ENCODE results near the gene PDK2.

GRCh38 chr17:50088952-50089825 lies 6.0 kb upstream of the PDK2 start:
- TF ChIP-seq NFIC (IDR thresholded peaks at IDR 0.05): no peak
- no peak for TF ChIP-seq CEBPB (IDR thresholded peaks at IDR 0.05)
- TF ChIP-seq, protein P1, sequence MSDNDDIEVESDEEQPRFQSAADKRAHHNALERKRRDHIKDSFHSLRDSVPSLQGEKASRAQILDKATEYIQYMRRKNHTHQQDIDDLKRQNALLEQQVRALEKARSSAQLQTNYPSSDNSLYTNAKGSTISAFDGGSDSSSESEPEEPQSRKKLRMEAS (IDR thresholded peaks at IDR 0.05): no peak
- TF ChIP-seq RAD21 (IDR thresholded peaks at IDR 0.05; ENCODE audit: low read depth): no peak
- no peak for TF ChIP-seq TEAD4 (IDR thresholded peaks at IDR 0.05)
- no peak for TF ChIP-seq EP300 (IDR thresholded peaks at IDR 0.05; ENCODE audit: borderline replicate concordance)
- TF ChIP-seq TCF12 (IDR thresholded peaks at IDR 0.05; ENCODE audit: low read depth): no peak
- no peak for TF ChIP-seq EGR1 (IDR thresholded peaks at IDR 0.05)
- no peak for TF ChIP-seq FOXM1 (IDR thresholded peaks at IDR 0.05; ENCODE audit: borderline replicate concordance, low read depth)
- no peak for TF ChIP-seq CREB1 (IDR thresholded peaks at IDR 0.05; ENCODE audit: low read depth)
- TF ChIP-seq YY1 (IDR thresholded peaks at IDR 0.05; ENCODE audit: low read depth): no peak
- TF ChIP-seq, protein P2, sequence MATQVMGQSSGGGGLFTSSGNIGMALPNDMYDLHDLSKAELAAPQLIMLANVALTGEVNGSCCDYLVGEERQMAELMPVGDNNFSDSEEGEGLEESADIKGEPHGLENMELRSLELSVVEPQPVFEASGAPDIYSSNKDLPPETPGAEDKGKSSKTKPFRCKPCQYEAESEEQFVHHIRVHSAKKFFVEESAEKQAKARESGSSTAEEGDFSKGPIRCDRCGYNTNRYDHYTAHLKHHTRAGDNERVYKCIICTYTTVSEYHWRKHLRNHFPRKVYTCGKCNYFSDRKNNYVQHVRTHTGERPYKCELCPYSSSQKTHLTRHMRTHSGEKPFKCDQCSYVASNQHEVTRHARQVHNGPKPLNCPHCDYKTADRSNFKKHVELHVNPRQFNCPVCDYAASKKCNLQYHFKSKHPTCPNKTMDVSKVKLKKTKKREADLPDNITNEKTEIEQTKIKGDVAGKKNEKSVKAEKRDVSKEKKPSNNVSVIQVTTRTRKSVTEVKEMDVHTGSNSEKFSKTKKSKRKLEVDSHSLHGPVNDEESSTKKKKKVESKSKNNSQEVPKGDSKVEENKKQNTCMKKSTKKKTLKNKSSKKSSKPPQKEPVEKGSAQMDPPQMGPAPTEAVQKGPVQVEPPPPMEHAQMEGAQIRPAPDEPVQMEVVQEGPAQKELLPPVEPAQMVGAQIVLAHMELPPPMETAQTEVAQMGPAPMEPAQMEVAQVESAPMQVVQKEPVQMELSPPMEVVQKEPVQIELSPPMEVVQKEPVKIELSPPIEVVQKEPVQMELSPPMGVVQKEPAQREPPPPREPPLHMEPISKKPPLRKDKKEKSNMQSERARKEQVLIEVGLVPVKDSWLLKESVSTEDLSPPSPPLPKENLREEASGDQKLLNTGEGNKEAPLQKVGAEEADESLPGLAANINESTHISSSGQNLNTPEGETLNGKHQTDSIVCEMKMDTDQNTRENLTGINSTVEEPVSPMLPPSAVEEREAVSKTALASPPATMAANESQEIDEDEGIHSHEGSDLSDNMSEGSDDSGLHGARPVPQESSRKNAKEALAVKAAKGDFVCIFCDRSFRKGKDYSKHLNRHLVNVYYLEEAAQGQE (IDR thresholded peaks at IDR 0.05; ENCODE audit: low read depth): no peak

Measured in Ishikawa (cell line).